22Rv1 (cell line): ENCODE data around the gene ZNF516.

Source experiments
- H3K27ac ChIP-seq: fragments of 450-650 bp; 2 replicates; pipeline ENCODE4 v1.5.1; 2017
- CTCF ChIP-seq: fragments of 450-650 bp; IDR thresholded peaks from 2 replicates; pipeline ENCODE4 v1.5.1; 2017; ENCODE audit warnings: mild to moderate bottlenecking
- ZFX ChIP-seq: fragments of 450-650 bp; IDR thresholded peaks from 2 replicates; pipeline ENCODE4 v1.6.1; 2017; ENCODE audit warnings: antibody characterized with exemption, borderline replicate concordance

ZNF516 gene

GRCh38 chr18:76446321-76447257 is 48.5 kb downstream of the ZNF516 start:
- TF ChIP-seq CTCF (no peak), ZFX (no peak)
- no peak overlapping the region for H3K27ac ChIP-seq

DNA sequence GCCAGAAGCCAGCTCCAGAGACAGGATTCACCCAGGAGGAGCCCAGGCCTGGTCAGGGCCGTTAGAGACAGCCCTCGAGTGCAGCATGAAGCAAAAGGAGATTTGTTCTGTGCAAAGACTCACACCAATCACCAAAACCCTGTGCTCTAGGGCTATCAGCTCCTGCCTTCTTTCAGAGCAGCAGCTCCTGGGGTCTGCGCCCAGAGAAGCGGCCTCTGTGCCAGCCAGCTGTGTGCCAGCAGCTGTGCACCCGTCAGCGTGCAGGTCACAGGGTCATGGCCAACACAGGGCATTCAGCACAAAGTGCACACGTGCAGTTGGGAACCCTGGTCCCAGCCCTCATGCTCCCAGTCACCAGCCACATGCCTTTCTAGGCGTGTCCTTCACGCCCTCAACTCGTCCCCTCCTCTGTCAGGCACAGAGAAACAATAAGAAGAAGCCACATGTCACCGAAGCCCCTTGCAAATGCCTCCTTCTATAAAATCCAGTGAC is 49.3 kb downstream of the ZNF516 start:
- no peak for TF ChIP-seq ZFX
- TF ChIP-seq CTCF = no peak
- no peak overlapping the region for H3K27ac ChIP-seq

DNA sequence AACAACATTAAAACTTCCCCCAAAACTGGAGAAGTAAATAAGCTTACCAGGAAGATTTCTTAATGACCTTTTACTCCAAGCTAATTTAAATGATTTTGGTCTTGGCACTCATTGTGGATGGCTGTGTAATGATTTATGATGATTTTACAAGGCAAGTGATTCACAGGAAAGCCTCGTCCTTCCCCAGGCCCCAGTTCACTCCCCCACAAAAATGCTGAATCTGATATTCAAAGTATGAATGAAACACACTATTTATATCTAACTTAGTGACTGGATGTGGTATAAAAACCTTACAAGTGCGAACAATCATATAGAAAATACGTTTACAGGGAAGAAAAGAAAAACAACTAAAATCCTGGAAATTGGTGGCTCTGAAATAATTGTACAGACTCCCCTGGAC is 49.8 kb downstream of the ZNF516 start:
- H3K27ac ChIP-seq = no peak overlapping the region
- TF ChIP-seq ZFX (no peak), CTCF (no peak)

DNA sequence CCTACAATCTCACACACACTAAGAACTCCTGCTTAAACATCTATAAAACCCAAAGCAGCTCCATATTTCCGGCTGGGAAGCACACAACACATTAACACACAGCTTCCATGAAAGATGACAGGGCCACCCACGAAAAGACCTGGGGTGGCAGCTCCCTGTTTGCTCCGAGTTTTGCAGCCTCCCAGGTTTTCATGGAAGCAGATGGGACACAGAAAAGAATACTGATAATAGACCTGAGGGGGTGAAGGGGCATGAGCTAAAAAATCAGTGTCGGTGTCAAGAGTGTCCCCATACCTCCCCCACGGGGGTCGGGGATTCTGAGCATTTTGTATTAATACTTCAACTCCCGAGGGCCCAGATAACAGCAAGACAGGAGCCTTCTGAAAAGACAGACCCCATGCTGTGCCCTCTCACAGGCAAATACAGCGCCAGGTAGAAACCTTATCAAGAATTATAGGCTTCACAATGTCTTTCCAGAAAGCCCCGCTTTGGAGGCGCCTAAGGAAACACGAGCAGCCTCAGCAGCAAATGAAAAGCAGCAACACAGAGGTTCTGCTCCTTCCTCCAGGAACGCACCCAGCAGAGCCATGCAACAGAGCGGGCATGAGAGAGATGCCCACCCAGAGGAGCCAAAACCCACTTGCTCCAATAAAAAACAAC is 50.5 kb downstream of the ZNF516 start:
- H3K27ac ChIP-seq = no peak overlapping the region
- TF ChIP-seq CTCF (no peak), ZFX (no peak)

- H3K27ac ChIP-seq = no peak overlapping the region
- no peak for TF ChIP-seq CTCF
These were observed 51.3 kb downstream of the ZNF516 start for GRCh38 chr18:76443519-76444445.

- no peak for TF ChIP-seq ZFX
- peak; percentile 12; the same call in 1 of the 2 replicates for TF ChIP-seq CTCF
- no peak overlapping the region for H3K27ac ChIP-seq
These were observed 52.5 kb downstream of the ZNF516 start for GRCh38 chr18:76442413-76443171.
